C4-2B (cell line): ENCODE data around the gene KAZALD1.

Source experiments
- H3K27ac ChIP-seq: fragments of 450-650 bp; 2 replicates; pipeline ENCODE4 v1.5.1; 2017
- ZFX ChIP-seq: fragments of 450-650 bp; IDR thresholded peaks from 2 replicates; pipeline ENCODE4 v1.6.1; 2017
- TF ChIP-seq, protein P1 (sequence below): fragments of 450-650 bp; conservative IDR thresholded peaks from 2 replicates; pipeline ENCODE4 v1.5.1; 2017; ENCODE audit warnings: mild to moderate bottlenecking

The KAZALD1 gene

GRCh38 chr10:101094121-101094879 is 32.5 kb downstream of the KAZALD1 start:
- peak overlapping the region; percentile 68 for H3K27ac ChIP-seq
- TF ChIP-seq ZFX: no peak
- TF ChIP-seq, protein P1, sequence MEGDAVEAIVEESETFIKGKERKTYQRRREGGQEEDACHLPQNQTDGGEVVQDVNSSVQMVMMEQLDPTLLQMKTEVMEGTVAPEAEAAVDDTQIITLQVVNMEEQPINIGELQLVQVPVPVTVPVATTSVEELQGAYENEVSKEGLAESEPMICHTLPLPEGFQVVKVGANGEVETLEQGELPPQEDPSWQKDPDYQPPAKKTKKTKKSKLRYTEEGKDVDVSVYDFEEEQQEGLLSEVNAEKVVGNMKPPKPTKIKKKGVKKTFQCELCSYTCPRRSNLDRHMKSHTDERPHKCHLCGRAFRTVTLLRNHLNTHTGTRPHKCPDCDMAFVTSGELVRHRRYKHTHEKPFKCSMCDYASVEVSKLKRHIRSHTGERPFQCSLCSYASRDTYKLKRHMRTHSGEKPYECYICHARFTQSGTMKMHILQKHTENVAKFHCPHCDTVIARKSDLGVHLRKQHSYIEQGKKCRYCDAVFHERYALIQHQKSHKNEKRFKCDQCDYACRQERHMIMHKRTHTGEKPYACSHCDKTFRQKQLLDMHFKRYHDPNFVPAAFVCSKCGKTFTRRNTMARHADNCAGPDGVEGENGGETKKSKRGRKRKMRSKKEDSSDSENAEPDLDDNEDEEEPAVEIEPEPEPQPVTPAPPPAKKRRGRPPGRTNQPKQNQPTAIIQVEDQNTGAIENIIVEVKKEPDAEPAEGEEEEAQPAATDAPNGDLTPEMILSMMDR: no peak

GRCh38 chr10:101095004-101095403 is 33.2 kb downstream of the KAZALD1 start:
- no peak for TF ChIP-seq ZFX
- TF ChIP-seq, protein P1: no peak
- H3K27ac ChIP-seq: peak overlapping the region; percentile 68

DNA sequence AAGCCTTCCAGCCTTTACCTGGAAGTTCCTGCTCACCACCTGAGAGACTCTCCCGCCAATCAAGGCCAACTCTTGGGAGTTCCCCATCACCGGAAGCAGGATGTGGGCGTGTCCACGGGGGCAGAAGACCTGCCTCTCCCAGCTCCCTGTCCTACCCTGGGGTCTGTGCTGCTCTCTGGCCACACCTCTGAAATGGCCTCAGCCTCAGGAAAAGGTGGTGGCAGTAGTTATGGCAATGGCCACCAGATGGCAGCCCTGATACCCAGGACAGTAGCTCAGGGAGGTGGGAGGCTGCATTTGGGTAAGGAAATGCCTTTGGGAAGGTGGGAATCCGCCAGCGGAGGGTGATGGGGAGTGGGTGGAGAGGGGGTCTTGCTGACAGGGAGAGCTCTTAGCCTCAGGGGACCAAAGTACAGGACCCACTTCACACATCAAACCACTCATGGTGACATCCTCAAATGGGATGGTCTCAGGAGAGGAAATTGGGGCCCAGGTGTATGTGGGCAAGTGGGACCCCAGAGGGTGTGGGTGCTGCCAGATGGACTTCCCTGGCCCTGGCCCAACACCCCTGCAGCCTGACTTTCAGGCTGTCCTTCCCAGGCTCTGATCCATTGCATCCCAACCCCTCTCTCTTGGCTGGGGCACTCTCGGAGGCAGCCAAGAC is 33.9 kb downstream of the KAZALD1 start:
- TF ChIP-seq, protein P1: peak; percentile 80
- no peak for TF ChIP-seq ZFX
- peak overlapping the region; percentile 68 for H3K27ac ChIP-seq

GRCh38 chr10:101096378-101096777 is 34.6 kb downstream of the KAZALD1 start:
- H3K27ac ChIP-seq: no peak overlapping the region
- no peak for TF ChIP-seq ZFX
- TF ChIP-seq, protein P1: no peak

DNA sequence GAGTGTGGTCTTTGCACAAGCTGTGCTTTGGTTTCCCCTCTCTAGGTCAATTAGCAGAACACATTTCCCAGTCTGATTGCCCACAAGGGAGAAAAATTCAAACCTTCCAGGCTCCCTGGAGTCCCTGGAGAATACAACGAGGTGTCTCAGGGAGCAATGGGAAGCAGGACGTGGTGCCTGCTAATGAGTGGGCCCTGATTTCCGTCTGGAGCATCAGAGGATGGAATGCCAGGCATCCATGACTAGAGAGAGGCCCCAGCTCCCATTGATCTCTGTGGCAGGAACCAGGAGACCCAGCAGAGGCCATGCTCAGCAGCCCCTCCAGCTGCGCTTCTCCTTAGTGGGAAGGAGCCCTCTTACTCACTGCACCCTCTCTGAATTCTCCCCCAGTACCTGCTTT is 36.1 kb downstream of the KAZALD1 start:
- H3K27ac ChIP-seq: no peak overlapping the region
- no peak for TF ChIP-seq ZFX

- H3K27ac ChIP-seq: no peak overlapping the region
- no peak for TF ChIP-seq ZFX
Measured at GRCh38 chr10:101099901-101100300, 38.1 kb downstream of the KAZALD1 start.

DNA sequence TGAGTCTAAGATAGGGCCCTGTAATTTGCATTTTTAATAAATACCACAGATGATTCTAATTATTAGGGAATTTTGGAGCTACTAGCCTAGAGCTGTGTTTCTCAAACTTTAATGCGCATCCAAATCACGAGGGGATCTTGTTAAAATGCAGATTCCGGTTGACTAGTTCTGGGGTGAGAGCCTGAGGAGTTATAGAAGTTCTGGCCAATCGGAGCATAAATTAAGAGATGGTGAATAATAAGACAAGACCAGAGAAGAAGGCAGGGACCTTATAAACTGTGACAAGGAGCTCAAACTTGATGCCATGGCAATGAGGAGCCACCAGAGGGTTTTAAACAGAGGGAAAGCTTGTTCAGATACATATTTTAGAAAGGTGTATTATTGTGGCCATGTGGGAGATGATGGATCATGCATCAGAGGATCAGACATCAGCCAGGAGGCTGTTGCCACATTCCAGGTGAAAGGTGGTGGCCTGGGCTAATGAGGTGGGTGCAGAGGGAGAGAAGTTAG is 39.6 kb downstream of the KAZALD1 start:
- no peak overlapping the region for H3K27ac ChIP-seq
- TF ChIP-seq ZFX: no peak

DNA sequence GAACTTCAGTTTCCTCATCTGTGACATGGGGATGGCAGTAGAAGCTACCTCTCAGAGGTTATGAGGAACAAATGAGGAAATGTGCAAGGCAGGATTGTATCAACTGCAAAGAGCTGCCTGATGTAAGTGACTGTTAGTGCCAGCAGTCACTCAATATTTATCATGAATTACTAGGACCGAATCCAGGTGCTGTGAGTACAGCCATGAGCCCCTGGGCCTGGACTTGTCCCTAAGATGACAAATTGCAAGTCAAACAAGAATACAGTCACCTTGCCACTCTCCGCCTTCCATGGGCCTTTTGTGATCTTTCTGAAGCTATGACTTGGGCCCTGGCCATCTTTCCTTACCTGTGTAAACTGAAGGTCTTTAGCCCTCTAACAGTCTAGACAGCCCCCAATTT is 41.6 kb downstream of the KAZALD1 start:
- H3K27ac ChIP-seq: peak overlapping the region; percentile 47
- no peak for TF ChIP-seq ZFX
- TF ChIP-seq, protein P1: no peak

DNA sequence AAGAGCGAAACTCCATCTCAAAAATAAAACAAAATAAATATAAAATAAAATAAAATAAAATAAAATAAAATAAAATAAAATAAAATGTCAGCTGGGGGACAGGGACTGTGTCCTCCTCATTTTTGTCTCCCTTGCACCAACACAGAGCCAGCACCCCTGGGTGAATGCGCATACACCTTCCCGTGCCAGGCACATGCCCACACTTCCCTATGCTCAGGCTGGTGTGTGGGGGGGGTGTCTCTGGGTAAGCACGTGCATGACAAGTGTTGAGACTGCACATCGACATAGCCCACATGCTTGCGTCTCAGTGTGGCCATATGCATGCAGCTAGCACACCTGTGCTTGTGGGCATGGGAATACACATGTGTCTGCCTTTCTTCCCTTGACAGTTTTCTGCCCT is 44.6 kb downstream of the KAZALD1 start:
- no peak overlapping the region for H3K27ac ChIP-seq
- no peak for TF ChIP-seq ZFX
- TF ChIP-seq, protein P1: no peak
